ENCODE measurements around the gene ATAT1.

DNA sequence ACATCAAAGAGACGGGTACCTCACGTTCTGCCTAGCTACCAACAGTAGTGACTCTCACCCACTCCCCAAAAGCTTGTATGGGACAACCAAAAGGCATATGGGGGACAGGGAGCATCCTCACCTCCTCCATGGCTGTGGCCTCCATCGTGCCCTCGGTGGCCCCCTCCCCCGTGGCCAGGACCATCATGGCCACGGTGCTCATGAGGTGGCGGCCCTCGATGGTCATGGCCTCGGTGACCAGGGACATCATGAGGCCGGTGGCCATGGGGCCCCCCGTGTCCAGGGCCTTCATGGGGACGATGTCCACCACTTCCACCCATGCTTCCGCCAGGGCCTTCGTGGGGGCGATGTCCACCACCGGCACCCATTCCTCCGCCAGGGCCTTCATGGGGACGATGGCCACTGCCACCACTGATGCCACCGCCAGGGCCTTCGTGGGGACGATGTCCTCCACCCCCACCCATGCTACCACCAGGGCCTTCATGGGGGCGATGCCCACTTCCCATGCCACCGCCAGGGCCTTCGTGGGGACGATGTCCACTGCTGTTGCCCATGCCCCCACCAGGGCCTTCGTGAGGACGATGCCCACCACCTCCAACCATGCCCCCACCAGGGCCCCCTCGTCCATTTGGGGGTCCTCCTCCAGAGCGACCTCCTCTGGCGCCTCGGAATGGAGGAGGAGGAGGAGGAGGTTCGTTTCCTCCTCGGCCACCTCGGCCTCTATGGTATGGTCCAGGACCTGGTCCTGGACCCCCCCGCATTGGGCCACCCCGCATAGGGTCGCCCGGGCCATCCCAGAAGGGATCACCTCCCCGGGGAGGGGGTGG is 24.6 kb upstream of the ATAT1 start:
- no peak for TF ChIP-seq CTCF (IDR thresholded peaks at IDR 0.05 in 2 of 3, conservative IDR thresholded peaks at IDR 0.05 in 1 of 3; ENCODE audit: control insufficient read depth in 2 of 3, extremely low read depth in 1 of 3, insufficient read depth in 1 of 3, low read depth in 3 of 3, low read length in 3 of 3)
- TF ChIP-seq ZNF24 (IDR thresholded peaks at IDR 0.05): no peak
- TF ChIP-seq POLR2AphosphoS5 (IDR thresholded peaks at IDR 0.05; ENCODE audit: low read length): peak; percentile 28; the same call in 1 of the 2 replicates
- TF ChIP-seq CHD2 (IDR thresholded peaks at IDR 0.05; ENCODE audit: borderline replicate concordance, low read depth, low read length): no peak
- TF ChIP-seq SUPT20H (IDR thresholded peaks at IDR 0.05; ENCODE audit: borderline replicate concordance, control insufficient read depth, low read depth, low read length): no peak
- no peak for TF ChIP-seq MTA3 (IDR thresholded peaks at IDR 0.05; ENCODE audit: borderline replicate concordance, low read length)
- no peak for TF ChIP-seq PAX8 (IDR thresholded peaks at IDR 0.05)
- no peak for TF ChIP-seq MEF2A (IDR thresholded peaks at IDR 0.05; ENCODE audit: insufficient read depth, low read depth, low read length)
- TF ChIP-seq DPF2 (IDR thresholded peaks at IDR 0.05): no peak
- no peak for TF ChIP-seq TAF1 (IDR thresholded peaks at IDR 0.05; ENCODE audit: borderline replicate concordance, low read depth, low read length)
- TF ChIP-seq YY1 (IDR thresholded peaks at IDR 0.05; ENCODE audit: low read depth, low read length): no peak
- TF ChIP-seq ZNF622 (IDR thresholded peaks at IDR 0.05): no peak

Data from GM12878 (cell line).